ENCODE data around the gene LMO1.

Gene LMO1

GRCh38 chr11:8263109-8263768 is 439 bp downstream of the LMO1 start:
- no peak for DNase-seq (ENCODE audit: low read depth in 3 of 3)

DNA sequence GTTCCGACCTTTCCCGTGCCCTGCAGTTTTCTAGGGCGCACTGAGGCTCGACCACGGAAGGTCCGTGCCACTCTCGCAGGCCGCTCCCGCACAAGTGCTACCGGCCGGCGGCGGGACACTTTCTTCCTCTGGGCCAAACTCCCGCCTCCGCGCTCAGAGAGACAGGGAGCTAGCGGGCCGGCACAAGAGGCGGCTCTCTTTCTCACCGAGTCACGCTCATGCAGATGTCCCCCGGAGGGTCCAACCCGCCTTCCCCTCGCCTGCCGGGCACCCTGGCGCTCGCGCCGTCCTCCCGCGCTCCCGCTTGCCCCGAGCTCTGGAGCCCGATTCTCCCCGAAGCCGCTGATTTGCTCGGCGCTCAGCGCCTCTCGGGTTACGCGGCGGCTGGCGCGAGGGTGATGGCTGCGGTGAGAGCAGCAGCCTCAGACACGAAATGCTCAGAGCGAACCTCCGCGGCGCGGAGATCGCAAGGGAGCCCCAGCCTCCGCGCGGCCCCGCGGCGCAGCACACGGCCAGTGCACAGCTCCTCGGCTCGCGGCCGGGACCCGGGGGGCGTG is 1.0 kb downstream of the LMO1 start:
- peak in 1 of 3 donors; percentile 16 for DNase-seq (ENCODE audit: low read depth in 3 of 3)

DNA sequence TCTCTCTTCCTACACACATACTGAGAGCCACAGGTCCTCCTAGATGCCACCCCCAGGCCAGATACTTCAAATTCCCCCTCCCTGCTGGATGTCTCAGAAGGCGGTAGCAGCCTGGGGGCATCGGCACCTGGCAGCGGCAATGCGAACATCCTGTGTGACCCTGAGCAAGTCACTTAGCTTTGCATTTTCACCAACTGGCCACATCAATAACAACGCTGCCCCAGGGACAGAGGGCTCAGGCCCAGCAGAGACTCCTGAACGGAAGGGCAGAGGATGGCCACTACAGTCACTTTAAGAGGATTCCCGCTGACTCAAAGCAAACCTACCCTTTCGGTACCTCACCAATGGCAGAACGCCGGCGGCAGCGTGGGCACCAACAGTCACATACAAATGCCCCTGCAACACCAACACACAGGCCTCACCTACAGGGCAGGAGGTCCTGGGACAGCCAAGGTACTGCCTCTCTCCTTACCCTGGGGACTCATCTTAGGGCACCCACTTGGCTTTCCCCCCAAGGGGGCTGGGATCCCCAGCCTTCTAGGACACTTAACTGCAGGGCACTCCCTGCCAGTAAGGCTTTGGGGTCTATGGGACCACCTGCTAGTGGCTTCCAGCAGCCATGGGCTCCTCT is 1.6 kb downstream of the LMO1 start:
- no peak for DNase-seq (ENCODE audit: low read depth in 3 of 3)

- no peak for DNase-seq (ENCODE audit: low read depth in 3 of 3)
These were observed 2.4 kb downstream of the LMO1 start for GRCh38 chr11:8261291-8261690.

- no peak for DNase-seq (ENCODE audit: low read depth in 3 of 3)
These were observed 3.3 kb downstream of the LMO1 start for GRCh38 chr11:8260202-8260966.

DNA sequence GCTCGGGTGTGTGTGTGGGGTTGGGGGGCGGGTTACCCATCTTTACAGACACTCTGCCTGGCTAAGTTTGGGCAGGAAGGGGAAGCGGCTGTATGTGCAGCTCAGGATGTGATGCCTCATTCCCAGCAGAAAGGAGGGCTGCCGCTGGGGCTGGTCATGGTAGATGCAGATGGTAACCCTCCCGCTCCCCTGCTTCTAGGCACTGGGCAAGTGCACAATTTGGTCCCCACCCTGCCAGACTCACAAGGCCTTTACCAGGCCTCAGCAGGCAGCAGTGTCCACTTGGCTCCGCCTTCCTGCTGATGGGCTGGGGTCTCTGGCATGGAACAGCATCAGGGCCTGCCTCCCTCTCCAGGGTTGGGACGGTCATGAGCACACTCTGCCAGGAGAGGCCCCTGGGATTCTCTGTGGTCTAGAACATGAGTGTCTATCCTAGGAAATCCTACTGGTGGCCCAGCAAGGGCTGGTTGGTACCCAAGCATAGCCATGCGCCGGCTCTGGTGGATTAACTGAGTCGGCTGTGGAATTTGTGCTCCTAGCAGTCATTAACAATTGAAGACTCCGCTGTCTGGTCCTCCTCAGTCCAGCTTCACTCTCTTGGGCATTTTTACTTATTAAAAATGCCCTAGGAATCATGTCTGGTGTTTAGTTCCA is 4.2 kb downstream of the LMO1 start:
- DNase-seq (ENCODE audit: low read depth in 3 of 3): no peak

DNA sequence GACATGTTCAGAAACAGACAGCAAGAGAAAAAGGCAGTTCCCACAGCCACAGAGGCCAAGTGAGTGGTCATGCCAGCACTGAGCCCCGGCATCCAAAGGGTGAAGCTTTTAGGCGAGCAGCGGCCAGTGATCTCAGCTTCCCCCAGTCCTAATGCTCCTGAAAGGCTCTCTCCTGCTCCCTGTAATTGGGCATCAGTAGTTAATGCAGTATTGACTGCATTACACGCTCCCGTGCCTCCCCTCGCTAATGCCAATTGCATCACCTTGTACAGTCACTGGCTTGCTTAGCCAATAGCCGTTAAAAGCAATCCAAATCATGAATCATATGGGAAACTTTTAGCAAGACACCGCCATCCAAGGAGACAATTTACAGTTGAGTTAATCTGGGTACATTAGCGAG is 4.9 kb downstream of the LMO1 start:
- DNase-seq (ENCODE audit: low read depth in 3 of 3): no peak

DNA sequence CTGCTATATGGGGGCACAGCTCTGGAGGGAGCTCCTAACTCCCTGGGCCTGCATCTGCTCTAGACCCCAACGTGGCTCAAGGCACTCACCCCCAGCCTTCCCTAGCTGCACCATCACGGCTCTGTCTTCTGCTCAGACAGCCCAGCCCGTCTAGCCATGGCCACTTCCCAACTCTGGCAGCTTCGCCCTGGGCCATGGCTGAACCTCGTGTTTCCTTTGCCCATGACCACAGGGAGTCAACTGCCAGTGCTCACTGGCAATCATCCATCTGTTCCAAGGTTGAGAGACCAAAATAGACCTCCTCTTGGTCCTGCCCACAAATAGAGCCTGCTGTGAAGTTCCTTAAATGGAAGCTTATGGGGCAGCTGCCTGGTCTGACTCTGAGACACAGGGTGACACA is 5.4 kb downstream of the LMO1 start:
- no peak for DNase-seq (ENCODE audit: low read depth in 3 of 3)

- DNase-seq (ENCODE audit: low read depth in 3 of 3): no peak
These were observed 6.5 kb downstream of the LMO1 start for GRCh38 chr11:8257003-8257664.

DNA sequence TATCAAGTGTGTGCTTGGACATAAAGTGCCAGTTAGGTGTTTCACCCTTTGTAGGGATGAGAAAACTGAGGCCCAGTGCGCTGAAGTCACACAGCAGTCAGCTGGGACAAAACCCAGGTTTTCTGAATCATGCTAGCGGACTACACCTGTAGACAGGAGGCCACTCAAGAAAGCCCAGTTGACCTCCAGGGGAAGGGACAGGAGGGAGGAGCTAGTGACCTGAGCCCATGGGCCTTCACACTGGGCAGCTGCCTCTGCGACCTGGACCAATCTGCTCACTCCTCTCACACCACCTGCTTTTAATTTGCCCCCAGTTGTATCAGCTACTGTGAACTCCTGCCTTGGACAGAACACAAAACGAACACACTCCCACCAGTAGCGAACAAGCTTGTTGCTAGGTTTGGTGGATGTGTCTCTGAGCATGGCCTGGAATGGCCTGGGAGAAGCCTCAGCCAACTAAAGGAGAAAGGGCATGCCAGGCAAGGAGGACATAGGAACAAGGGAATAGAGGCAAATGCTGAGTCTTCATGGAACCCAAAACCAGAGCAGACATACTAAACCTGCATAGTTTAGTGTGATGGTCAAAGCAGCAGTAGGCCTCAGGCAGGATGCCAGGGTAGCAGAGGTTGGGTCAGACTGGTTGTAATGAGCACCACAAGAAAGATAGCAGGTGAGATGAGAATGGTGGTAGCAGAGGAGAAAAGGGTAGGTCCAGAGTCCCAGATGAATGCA is 7.2 kb downstream of the LMO1 start:
- DNase-seq (ENCODE audit: low read depth in 3 of 3): no peak

- no peak for DNase-seq (ENCODE audit: low read depth in 3 of 3)
These were observed 10.1 kb downstream of the LMO1 start for GRCh38 chr11:8253566-8253965.

- DNase-seq (ENCODE audit: low read depth in 3 of 3): no peak
These were observed 10.7 kb downstream of the LMO1 start for GRCh38 chr11:8252946-8253345.

DNA sequence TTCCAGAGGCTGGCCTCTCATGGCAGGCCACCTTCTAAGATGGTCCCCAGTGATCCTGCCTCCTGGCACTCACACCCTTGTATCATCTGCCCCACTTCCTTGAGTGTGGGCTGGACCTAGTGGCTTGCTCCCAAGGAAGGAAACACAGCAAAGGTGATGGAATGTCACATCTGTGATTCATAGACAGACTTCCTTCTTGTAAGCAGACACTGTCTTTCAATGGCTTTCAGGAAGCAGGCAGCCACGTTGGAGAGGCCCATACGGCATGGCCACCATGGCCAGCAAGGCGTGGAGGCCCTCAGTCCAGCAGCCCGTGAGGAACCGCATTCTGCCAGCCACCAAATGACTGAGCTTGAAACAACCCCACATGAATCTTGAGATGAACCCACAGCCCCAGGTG is 11.3 kb downstream of the LMO1 start:
- DNase-seq (ENCODE audit: low read depth in 3 of 3): no peak

- DNase-seq (ENCODE audit: low read depth in 3 of 3): no peak
These were observed 11.9 kb downstream of the LMO1 start for GRCh38 chr11:8251616-8252295.

GRCh38 chr11:8250981-8251615 is 12.6 kb downstream of the LMO1 start:
- no peak for DNase-seq (ENCODE audit: low read depth in 3 of 3)

DNA sequence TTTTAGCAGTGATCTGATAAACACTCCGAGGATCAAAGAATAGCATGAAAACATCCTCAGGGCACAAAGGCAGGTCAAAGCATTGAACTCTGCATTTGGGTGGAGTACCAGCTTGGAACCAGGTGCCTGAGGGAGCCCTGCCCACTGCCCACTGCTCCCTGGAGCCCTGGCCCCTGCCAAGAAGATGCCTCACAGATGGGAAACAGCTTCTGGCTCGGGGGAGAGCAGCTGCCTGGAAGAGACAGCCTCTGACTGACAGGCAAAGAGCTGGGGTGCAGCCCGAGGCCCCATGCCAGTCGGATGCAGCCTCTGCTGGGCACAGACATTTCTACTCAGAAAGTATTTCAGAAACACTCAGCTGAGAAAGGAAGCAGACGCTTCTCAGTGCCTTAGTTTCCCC is 13.2 kb downstream of the LMO1 start:
- DNase-seq (ENCODE audit: low read depth in 3 of 3): no peak

DNA sequence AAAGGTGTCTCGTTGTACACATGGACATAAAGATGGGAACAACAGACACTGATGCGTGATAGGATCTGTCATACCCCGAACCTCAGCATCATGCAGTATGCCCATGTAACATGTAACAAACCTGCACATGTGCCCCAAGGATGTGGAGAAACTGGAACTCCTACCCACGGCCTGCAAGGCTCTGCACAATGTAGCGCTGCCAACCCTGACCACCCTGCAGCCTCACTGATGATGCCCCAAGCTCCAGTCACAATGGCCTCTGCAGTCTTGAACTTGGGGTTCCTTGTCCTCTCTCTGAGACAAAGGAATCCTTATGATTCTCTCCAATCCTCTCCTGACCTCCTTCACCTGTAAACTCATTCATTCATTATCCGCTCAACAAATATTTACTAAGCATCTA is 14.2 kb downstream of the LMO1 start:
- no peak for DNase-seq (ENCODE audit: low read depth in 3 of 3)

- DNase-seq (ENCODE audit: low read depth in 3 of 3): no peak
These were observed 14.9 kb downstream of the LMO1 start for GRCh38 chr11:8248786-8249185.

GRCh38 chr11:8247312-8247711 is 16.4 kb downstream of the LMO1 start:
- DNase-seq (ENCODE audit: low read depth in 3 of 3): no peak

DNA sequence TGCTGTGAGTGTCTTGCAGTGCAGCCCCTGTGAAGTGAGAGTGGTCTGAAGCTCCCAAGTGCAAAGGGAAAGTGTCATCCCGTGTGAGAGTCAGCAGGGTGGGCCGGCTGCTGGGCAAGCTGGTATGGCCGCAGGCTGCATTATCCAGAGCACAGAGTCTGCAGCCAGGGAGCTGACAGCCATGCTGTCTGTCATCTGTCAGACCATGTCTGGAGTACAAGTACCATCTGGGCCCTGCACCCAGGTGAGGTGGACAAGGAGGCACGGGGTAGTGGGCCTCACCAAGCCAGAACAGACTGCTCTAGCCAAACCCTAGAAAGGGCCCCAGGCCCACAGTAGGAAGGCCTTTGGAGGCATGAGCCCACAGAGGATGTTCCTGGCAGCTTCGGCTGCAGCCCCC is 20.2 kb downstream of the LMO1 start:
- no peak for DNase-seq (ENCODE audit: low read depth in 3 of 3)
